Epithelial cell of proximal tubule (primary cell): ENCODE measurements around the gene ARHGEF39. TPM values are rescaled to one million over a fixed set of nuclear protein-coding genes. Genes with fewer than 3 reads are reported as not detected.

Experiments
- DNase-seq: peaks from one replicate; pipeline ENCODE4 v3.0.0-alpha.2; 2011; ENCODE audit warnings: low read depth
- H3K4me3 ChIP-seq: 2 replicates; pipeline ENCODE4 v1.5.1; 2011; ENCODE audit warnings: low read depth, mild to moderate bottlenecking, low read length
- CTCF ChIP-seq: conservative IDR thresholded peaks from 2 replicates; pipeline ENCODE4 v1.5.1; 2012; ENCODE audit warnings: low read depth, mild to moderate bottlenecking, low read length
- total RNA-seq: library from RNA; depleted of rRNA; stranded (reverse); fragments of >200 nt; gene quantifications from 2 replicates; pipeline ENCODE4 v1.2.3, GENCODE V29; 2015

Gene ARHGEF39
- total RNA-seq, 1 donor from 2014 or later = 17.5 TPM

GRCh38 chr9:35687306-35687705 lies 22.3 kb upstream of the ARHGEF39 start:
- no peak for TF ChIP-seq CTCF
- DNase-seq = no peak
- H3K4me3 ChIP-seq = no peak overlapping the region

GRCh38 chr9:35686222-35687203 lies 21.5 kb upstream of the ARHGEF39 start:
- no peak for TF ChIP-seq CTCF
- no peak overlapping the region for H3K4me3 ChIP-seq
- DNase-seq = no peak

GRCh38 chr9:35685506-35685905 lies 20.5 kb upstream of the ARHGEF39 start:
- no peak overlapping the region for H3K4me3 ChIP-seq
- TF ChIP-seq CTCF = no peak
- no peak for DNase-seq

GRCh38 chr9:35684921-35685320 lies 19.9 kb upstream of the ARHGEF39 start:
- no peak for DNase-seq
- no peak overlapping the region for H3K4me3 ChIP-seq
- no peak for TF ChIP-seq CTCF

- DNase-seq = no peak
- no peak overlapping the region for H3K4me3 ChIP-seq
- TF ChIP-seq CTCF = no peak
Measured at GRCh38 chr9:35683323-35683722, 18.3 kb upstream of the ARHGEF39 start.

GRCh38 chr9:35682520-35683315 lies 17.7 kb upstream of the ARHGEF39 start:
- H3K4me3 ChIP-seq = no peak overlapping the region
- TF ChIP-seq CTCF = no peak
- DNase-seq = no peak
